Measurements from ENCODE around the gene CRIM1.
"Not testable (repeated sequence)": the region's sequence is repeated elsewhere in the genome, so short reads cannot be mapped to it uniquely, and the experiment has no call there.

CRIM1 gene, protein sequence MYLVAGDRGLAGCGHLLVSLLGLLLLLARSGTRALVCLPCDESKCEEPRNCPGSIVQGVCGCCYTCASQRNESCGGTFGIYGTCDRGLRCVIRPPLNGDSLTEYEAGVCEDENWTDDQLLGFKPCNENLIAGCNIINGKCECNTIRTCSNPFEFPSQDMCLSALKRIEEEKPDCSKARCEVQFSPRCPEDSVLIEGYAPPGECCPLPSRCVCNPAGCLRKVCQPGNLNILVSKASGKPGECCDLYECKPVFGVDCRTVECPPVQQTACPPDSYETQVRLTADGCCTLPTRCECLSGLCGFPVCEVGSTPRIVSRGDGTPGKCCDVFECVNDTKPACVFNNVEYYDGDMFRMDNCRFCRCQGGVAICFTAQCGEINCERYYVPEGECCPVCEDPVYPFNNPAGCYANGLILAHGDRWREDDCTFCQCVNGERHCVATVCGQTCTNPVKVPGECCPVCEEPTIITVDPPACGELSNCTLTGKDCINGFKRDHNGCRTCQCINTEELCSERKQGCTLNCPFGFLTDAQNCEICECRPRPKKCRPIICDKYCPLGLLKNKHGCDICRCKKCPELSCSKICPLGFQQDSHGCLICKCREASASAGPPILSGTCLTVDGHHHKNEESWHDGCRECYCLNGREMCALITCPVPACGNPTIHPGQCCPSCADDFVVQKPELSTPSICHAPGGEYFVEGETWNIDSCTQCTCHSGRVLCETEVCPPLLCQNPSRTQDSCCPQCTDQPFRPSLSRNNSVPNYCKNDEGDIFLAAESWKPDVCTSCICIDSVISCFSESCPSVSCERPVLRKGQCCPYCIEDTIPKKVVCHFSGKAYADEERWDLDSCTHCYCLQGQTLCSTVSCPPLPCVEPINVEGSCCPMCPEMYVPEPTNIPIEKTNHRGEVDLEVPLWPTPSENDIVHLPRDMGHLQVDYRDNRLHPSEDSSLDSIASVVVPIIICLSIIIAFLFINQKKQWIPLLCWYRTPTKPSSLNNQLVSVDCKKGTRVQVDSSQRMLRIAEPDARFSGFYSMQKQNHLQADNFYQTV

DNA sequence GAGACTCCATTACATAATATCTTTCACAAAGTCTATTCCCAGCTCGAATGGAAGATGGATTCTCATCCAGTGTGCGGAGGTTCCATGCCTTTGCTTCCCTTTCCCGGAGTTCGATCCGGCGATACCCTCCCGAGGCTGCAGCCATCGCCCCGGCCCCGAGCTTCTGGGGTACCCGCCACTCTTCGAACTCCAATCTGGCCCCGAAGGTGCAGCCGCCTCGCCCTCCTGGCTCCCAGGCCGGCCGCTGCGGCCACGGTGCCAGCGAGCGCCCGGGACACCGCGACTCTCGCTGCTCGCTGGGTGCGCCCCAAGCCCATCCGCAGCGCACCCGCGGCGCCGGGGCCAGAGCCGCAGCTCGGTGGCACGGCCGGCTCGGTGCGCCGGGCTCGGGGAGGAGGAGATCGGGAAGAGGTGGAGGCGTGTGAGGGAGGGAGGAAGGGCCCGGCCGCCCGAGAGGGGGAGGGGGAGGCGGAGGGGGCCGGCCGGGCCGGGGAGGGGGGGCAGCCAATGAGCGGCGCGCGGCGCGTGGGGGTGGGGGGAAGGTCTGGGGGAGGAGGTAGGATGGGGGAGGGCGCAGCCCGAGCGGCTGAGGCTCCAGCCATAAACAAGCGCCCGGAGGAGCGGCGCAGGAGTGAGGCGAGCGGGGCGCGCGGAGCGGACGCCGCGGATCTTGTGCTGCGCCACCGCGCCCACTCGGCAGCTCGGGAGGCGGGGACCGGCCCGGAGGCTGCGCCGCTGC, at the start of gene CRIM1:
TSS of gene CRIM1 (plus strand) at position 628 of the 739 bp plus-strand sequence. CDS start 515 bp downstream, outside the sequence.
- H3K4me1 ChIP-seq (ENCODE audit: control insufficient read depth, insufficient read depth, low read length), result peaks cover 15% of the 10 kb centered on the region
- H3K9ac ChIP-seq (ENCODE audit: low read length), result peak within 1 kb of the TSS; percentile 71
- H3K27me3 ChIP-seq (ENCODE audit: control insufficient read depth, insufficient read depth, low read length), result no peaks in the 10 kb centered on the region
- no peaks in the 10 kb centered on the region for H3K9me3 ChIP-seq (ENCODE audit: control insufficient read depth, low read length)
- H3K36me3 ChIP-seq (ENCODE audit: control insufficient read depth, insufficient read depth, low read length), result no peaks in the 10 kb centered on the region
- H3K4me3 ChIP-seq (ENCODE audit: low read length), result peak within 1 kb of the TSS; percentile 66

DNA sequence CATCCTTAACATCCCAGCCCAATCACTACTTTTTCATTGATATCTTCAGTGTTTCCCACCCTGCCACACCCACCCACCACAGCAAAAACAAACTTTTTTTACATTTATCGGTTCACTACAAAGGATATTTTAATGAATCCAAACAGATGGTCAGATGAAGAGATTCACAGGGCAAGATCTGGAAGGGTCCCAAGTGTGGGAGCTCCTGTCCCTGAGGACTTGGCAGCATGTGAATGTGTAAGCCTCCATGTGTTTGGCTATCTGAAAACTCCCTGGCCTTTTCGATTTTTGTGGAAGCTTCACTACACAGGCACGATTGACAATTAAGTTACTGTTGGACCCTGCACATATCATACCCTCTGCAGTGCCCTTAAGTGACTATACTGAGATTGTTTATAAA, 48.1 kb upstream of the CRIM1 start:
- no peak overlapping the region for H3K9ac ChIP-seq (ENCODE audit: low read length)
- no peak overlapping the region for H3K4me3 ChIP-seq (ENCODE audit: low read length)
- no peaks in the 10 kb centered on the region for H3K36me3 ChIP-seq (ENCODE audit: control insufficient read depth, insufficient read depth, low read length)
- no peaks in the 10 kb centered on the region for H3K9me3 ChIP-seq (ENCODE audit: control insufficient read depth, low read length)
- no peaks in the 10 kb centered on the region for H3K4me1 ChIP-seq (ENCODE audit: control insufficient read depth, insufficient read depth, low read length)
- H3K27me3 ChIP-seq (ENCODE audit: control insufficient read depth, insufficient read depth, low read length), result no peaks in the 10 kb centered on the region

DNA sequence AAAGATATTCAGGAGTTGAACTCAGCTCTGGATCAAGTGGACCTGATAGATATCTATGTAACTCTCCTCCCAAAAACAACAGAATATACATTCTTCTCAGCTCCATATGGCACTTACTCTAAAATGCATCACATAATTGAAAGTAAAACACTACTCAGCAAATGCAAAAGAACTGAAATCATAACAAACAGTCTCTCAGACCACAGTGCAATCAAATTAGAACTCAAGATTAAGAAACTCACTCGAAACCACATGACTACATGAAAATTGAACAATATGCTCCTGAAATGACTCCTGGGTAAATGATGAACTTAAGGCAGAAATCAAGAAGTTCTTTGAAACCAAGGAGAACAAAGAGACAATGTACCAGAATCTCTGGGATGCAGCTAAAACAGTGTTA, 45.1 kb upstream of the CRIM1 start:
- not testable (repeated sequence) for H3K27me3 ChIP-seq (ENCODE audit: control insufficient read depth, insufficient read depth, low read length); H3K9me3 ChIP-seq (ENCODE audit: control insufficient read depth, low read length); H3K9ac ChIP-seq (ENCODE audit: low read length); H3K4me3 ChIP-seq (ENCODE audit: low read length); H3K36me3 ChIP-seq (ENCODE audit: control insufficient read depth, insufficient read depth, low read length); H3K4me1 ChIP-seq (ENCODE audit: control insufficient read depth, insufficient read depth, low read length)

DNA sequence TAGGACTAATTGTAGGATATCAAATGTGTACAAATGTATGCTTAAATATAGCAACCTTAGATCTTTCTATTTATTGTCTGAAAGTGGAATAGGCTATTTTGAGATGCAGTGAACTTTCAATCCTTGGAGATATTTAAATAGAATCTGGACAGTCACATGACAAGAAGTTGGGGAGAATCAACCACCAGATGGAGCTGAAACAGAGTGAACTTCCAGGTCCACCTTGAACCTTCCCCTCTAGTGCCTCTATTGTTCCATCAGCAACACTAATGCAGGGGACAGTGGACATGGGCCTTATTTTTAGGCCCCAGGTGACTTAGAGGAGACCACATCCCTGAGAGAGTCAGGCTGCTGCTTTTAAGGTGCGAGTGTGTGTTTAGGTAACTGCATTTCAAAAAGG, 37.0 kb upstream of the CRIM1 start:
- no peaks in the 10 kb centered on the region for H3K27me3 ChIP-seq (ENCODE audit: control insufficient read depth, insufficient read depth, low read length)
- no peak overlapping the region for H3K4me3 ChIP-seq (ENCODE audit: low read length)
- H3K9ac ChIP-seq (ENCODE audit: low read length), result no peak overlapping the region
- no peaks in the 10 kb centered on the region for H3K4me1 ChIP-seq (ENCODE audit: control insufficient read depth, insufficient read depth, low read length)
- no peaks in the 10 kb centered on the region for H3K36me3 ChIP-seq (ENCODE audit: control insufficient read depth, insufficient read depth, low read length)
- no peaks in the 10 kb centered on the region for H3K9me3 ChIP-seq (ENCODE audit: control insufficient read depth, low read length)

DNA sequence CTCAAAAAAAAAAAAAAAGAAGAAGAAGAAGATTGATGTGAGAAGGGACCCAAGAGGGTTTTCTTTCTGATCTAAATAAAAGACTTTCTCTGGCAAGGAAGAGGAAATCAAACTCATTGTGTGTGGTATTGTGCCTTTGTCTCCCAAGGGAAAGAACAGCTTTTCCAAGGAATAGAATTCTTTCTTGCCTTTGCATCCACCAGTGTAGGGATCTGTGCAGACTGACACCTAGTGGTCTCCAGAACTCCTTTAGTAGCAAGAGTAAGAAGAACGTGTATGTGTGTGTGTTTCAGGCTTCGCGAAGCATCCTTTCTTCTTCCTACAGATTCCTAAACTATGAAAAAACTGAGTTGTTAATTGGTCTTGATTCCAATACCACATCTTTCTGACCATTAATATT, 33.5 kb upstream of the CRIM1 start:
- Histone ChIP-seq H3K4me1 (ENCODE audit: control insufficient read depth, insufficient read depth, low read length) (no peaks in the 10 kb centered on the region), H3K9ac (ENCODE audit: low read length) (no peak overlapping the region), H3K4me3 (ENCODE audit: low read length) (no peak overlapping the region), H3K27me3 (ENCODE audit: control insufficient read depth, insufficient read depth, low read length) (no peaks in the 10 kb centered on the region), H3K36me3 (ENCODE audit: control insufficient read depth, insufficient read depth, low read length) (no peaks in the 10 kb centered on the region), H3K9me3 (ENCODE audit: control insufficient read depth, low read length) (no peaks in the 10 kb centered on the region)

DNA sequence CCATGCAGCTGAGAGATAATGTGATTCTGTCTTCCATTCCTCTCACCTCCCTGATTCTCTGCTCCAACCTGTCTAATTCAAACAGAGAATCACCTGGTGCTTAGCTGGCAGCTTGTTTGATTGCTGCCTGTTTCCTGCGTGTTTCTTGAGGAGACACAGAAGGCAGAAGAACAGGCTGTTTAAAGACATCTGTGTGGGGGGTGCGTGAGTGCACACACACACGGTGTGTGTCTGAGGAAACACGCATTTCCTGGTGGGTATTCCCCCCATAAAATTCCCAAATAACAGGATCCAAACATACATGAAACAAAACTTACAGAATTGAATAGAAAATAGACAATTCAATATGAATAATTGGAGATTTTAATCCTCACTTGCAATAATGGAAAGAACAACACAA, 29.3 kb upstream of the CRIM1 start:
- H3K4me1 ChIP-seq (ENCODE audit: control insufficient read depth, insufficient read depth, low read length), result no peaks in the 10 kb centered on the region
- H3K27me3 ChIP-seq (ENCODE audit: control insufficient read depth, insufficient read depth, low read length), result no peaks in the 10 kb centered on the region
- H3K36me3 ChIP-seq (ENCODE audit: control insufficient read depth, insufficient read depth, low read length), result no peaks in the 10 kb centered on the region
- H3K9me3 ChIP-seq (ENCODE audit: control insufficient read depth, low read length), result no peaks in the 10 kb centered on the region
- no peak overlapping the region for H3K9ac ChIP-seq (ENCODE audit: low read length)
- no peak overlapping the region for H3K4me3 ChIP-seq (ENCODE audit: low read length)

DNA sequence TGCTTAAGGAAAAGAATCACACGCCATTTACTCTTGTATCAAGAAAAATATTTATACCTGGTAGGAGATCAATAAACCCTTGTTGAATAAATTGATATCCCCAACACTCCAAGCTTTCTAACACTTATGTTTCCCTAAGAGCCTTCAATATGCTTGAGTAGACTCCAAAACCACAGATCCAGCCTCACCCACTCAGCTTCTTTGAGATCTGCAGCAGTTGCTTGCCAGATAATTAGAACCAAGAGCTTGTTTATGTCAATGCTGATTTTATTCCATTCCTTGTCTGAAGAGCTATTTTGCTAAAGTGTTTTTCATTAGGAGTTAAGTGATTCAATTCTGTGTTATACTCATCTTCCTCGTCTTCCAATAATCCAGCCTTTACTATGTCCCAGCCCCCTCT, 26.3 kb upstream of the CRIM1 start:
- no peaks in the 10 kb centered on the region for H3K27me3 ChIP-seq (ENCODE audit: control insufficient read depth, insufficient read depth, low read length)
- H3K9me3 ChIP-seq (ENCODE audit: control insufficient read depth, low read length), result no peaks in the 10 kb centered on the region
- H3K4me1 ChIP-seq (ENCODE audit: control insufficient read depth, insufficient read depth, low read length), result no peaks in the 10 kb centered on the region

DNA sequence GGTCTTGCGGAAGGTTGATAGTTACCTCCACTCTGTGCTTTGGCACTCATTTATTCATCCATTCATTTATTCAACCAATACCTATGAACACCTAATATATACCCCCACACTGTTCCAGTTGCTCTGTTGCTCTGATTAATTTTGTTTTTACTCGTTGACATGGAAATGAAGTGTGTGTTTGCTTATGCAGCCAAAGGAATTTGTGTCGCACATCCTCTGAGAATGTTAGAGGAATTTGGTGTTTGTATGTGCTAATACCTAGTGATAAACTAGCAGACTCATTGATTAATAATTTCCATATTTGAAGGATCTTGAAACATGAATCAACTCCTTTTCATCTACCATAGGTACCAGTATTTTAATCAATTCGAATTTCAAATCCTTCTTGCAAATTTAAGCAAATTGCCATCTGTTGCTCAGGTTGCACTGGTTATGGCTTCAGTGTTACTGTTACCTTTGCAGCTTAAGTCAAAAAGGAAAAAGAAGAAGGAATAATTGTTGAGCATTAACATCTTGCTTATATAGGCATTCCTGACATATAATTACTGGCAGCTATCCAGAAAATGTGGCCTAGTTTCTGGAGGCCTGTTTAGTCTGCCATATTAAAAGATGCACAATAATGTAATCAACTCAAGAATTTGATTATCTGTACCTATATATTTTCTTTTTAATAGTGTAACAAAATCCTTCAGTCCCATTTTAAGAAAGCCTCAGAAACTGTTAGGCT, 25.7 kb upstream of the CRIM1 start:
- H3K27me3 ChIP-seq (ENCODE audit: control insufficient read depth, insufficient read depth, low read length), result no peaks in the 10 kb centered on the region
- no peaks in the 10 kb centered on the region for H3K4me1 ChIP-seq (ENCODE audit: control insufficient read depth, insufficient read depth, low read length)
- no peak overlapping the region for H3K4me3 ChIP-seq (ENCODE audit: low read length)
- H3K36me3 ChIP-seq (ENCODE audit: control insufficient read depth, insufficient read depth, low read length), result no peaks in the 10 kb centered on the region
- H3K9me3 ChIP-seq (ENCODE audit: control insufficient read depth, low read length), result no peaks in the 10 kb centered on the region
- no peak overlapping the region for H3K9ac ChIP-seq (ENCODE audit: low read length)

More for the DNA sequence above, 26.3 kb upstream of the CRIM1 start:
- Histone ChIP-seq H3K4me3 (ENCODE audit: low read length) (no peak overlapping the region), H3K36me3 (ENCODE audit: control insufficient read depth, insufficient read depth, low read length) (no peaks in the 10 kb centered on the region), H3K9ac (ENCODE audit: low read length) (no peak overlapping the region)

DNA sequence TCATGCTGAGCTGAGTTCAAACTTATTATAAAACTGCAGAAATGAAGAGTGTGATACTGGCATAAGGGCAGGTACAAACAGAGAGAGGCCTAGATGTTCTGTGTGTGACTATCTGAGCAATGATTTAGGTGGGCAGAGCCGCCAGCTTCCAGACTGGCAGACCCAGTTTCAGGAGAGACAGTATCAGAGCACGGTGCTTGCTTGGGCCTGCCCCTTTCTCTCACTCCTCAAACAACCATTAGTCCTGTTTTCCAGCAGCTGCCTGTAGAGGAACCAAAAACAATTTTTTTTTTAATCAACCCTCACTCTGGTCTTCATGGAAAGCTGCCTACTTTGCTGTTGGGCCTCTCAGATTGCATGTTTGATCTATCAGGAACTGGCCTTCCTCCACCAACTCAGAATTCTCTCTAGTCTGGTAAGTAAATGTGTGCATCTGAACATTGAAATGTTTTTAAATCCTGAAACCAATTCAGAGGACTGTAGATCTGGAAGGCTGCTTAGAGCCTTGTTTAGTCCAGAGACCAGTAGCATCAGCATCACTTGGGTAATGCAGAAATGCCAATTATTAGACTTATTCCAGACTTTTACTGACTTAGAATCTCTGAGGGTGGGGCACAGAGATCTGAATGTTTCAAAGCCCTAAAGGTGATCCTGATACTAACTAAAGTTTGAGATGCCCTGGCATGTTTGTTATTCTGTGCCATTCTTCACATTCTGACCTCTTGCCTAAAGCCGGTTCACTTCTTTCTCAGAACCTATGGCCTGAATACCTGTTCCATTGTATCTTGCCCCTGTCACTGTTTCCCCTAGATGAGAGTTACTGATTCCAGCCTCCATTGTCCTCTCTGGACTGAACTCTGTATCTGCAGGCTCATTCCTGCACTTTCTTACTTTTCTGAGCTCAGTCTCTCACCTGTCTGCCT, 24.8 kb upstream of the CRIM1 start:
- H3K4me3 ChIP-seq (ENCODE audit: low read length), result no peak overlapping the region
- no peaks in the 10 kb centered on the region for H3K4me1 ChIP-seq (ENCODE audit: control insufficient read depth, insufficient read depth, low read length)
- H3K9ac ChIP-seq (ENCODE audit: low read length), result no peak overlapping the region
- H3K27me3 ChIP-seq (ENCODE audit: control insufficient read depth, insufficient read depth, low read length), result no peaks in the 10 kb centered on the region
- no peaks in the 10 kb centered on the region for H3K9me3 ChIP-seq (ENCODE audit: control insufficient read depth, low read length)
- H3K36me3 ChIP-seq (ENCODE audit: control insufficient read depth, insufficient read depth, low read length), result no peaks in the 10 kb centered on the region

DNA sequence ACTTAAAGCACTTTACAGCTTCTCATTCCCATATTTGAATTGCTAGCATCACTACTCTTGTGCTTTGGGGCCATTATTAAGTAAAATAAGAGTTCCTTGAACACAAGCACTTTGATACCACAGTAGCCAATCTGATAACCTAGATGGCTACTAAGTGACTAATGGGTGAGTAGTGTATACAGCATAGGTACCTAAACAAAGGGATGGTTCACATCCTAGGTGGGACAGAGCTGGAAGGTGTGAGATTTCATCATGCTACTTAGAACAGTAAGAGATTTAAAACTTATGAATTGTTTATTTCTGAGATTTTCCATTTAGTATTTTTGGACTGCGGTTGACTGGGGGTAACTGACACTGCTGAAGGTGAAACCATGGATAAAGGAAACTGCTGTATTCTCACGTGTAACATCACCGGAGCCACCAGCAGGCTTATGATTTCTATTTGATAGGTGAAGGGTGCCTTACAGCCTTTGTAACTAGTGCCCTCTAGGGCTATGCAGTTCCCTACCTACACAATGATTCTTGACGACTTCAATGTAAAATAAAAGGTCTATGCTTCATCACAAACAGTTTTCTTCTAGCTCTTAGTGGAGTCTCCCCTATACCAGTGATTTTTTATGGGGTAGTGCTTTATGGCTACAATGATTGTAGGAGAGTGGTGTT, 22.1 kb upstream of the CRIM1 start:
- H3K9ac ChIP-seq (ENCODE audit: low read length), result no peak overlapping the region
- H3K27me3 ChIP-seq (ENCODE audit: control insufficient read depth, insufficient read depth, low read length), result no peaks in the 10 kb centered on the region
- no peaks in the 10 kb centered on the region for H3K36me3 ChIP-seq (ENCODE audit: control insufficient read depth, insufficient read depth, low read length)
- no peak overlapping the region for H3K4me3 ChIP-seq (ENCODE audit: low read length)
- H3K4me1 ChIP-seq (ENCODE audit: control insufficient read depth, insufficient read depth, low read length), result no peaks in the 10 kb centered on the region
- H3K9me3 ChIP-seq (ENCODE audit: control insufficient read depth, low read length), result no peaks in the 10 kb centered on the region
